WTC11 (cell line): ENCODE data around the gene ARMC9. TPM values are rescaled to one million over a fixed set of nuclear protein-coding genes. Genes with fewer than 3 reads are reported as not detected.

ENCODE experiments used
- ATAC-seq: fragments of 200-7000 bp; cut with Tn5 transposase; 2 replicates; pipeline ENCODE4 v1.10.0; 2021; ENCODE audit warnings: mild to moderate bottlenecking, moderate library complexity
- Bru-seq: library from RNA; stranded (reverse); fragments of 400-500 nt; gene quantifications from one replicate; lab custom pipeline; 2021; lab: Mats Ljungman, UMichigan
- CTCF ChIA-PET: fragments of 300-600 bp; sonication (Branson Sonifier 250); formaldehyde crosslinking; loops from one replicate; lab custom pipeline; 2021; ENCODE audit warnings: antibody characterized with exemption; lab: Charles Lee
- POLR2A ChIA-PET: fragments of 350-600 bp; sonication (Branson Sonifier 250); formaldehyde crosslinking; loops from one replicate; lab custom pipeline; 2021; ENCODE audit warnings: antibody characterized with exemption; lab: Charles Lee
- DNase-seq: peaks from one replicate; pipeline ENCODE4 v3.0.0; 2021; ENCODE audit warnings: low spot score
- H3K27ac Mint-ChIP-seq: 2 replicates; pipeline ENCODE4 v1.8.0; 2021; ENCODE audit warnings: mixed read lengths
- H3K27me3 Mint-ChIP-seq: 2 replicates; pipeline ENCODE4 v1.8.0; 2021; ENCODE audit warnings: low read depth, mild to moderate bottlenecking, moderate library complexity, mixed read lengths
- H3K36me3 Mint-ChIP-seq: 2 replicates; pipeline ENCODE4 v1.8.0; 2021; ENCODE audit warnings: mixed read lengths
- H3K4me1 Mint-ChIP-seq: 2 replicates; pipeline ENCODE4 v1.8.0; 2022; ENCODE audit warnings: mixed read lengths
- H3K4me3 Mint-ChIP-seq: 2 replicates; pipeline ENCODE4 v1.8.0; 2021; ENCODE audit warnings: mild to moderate bottlenecking, moderate library complexity, mixed read lengths
- H3K9me3 Mint-ChIP-seq: 2 replicates; pipeline ENCODE4 v1.8.0; 2021; ENCODE audit warnings: mixed read lengths
- ATF1 ChIP-seq: sonication (generic); formaldehyde crosslinking; IDR thresholded peaks from 2 replicates; pipeline ENCODE4 v1.8.1; 2023; ENCODE audit warnings: mild to moderate bottlenecking, moderate library complexity, missing genetic modification reagents
- EMX1 ChIP-seq: fragments of 250-450 bp; sonication (Bioruptor Pico); IDR thresholded peaks from 2 replicates; pipeline ENCODE4 v1.8.0; 2021; ENCODE audit warnings: mild to moderate bottlenecking
- GABPB1 ChIP-seq: sonication (generic); formaldehyde crosslinking; IDR thresholded peaks from 2 replicates; pipeline ENCODE4 v1.8.1; 2023; ENCODE audit warnings: mild to moderate bottlenecking, missing genetic modification reagents
- GTF2I ChIP-seq: fragments of 250-450 bp; sonication (Bioruptor Pico); conservative IDR thresholded peaks from 2 replicates; pipeline ENCODE4 v1.4.0; 2021; ENCODE audit warnings: mild to moderate bottlenecking
- IRF2 ChIP-seq: sonication (generic); formaldehyde crosslinking; IDR thresholded peaks from 2 replicates; pipeline ENCODE4 v1.8.0; 2022; ENCODE audit warnings: low read depth, missing genetic modification reagents, borderline replicate concordance
- NFATC4 ChIP-seq: fragments of 250-450 bp; sonication (Bioruptor Pico); IDR thresholded peaks from 2 replicates; pipeline ENCODE4 v1.9.0; 2021; ENCODE audit warnings: mild to moderate bottlenecking
- OVOL2 ChIP-seq: fragments of 250-450 bp; sonication (Bioruptor Pico); IDR thresholded peaks from 2 replicates; pipeline ENCODE4 v1.9.0; 2021; ENCODE audit warnings: mild to moderate bottlenecking, borderline replicate concordance
- PRDM15 ChIP-seq: sonication (generic); formaldehyde crosslinking; IDR thresholded peaks from 2 replicates; pipeline ENCODE4 v1.8.0; 2022; ENCODE audit warnings: missing genetic modification reagents
- RELA ChIP-seq: sonication (generic); formaldehyde crosslinking; IDR thresholded peaks from 2 replicates; pipeline ENCODE4 v1.8.1; 2022; ENCODE audit warnings: missing genetic modification reagents, mild to moderate bottlenecking, borderline replicate concordance
- RORB ChIP-seq: fragments of 250-450 bp; sonication (Bioruptor Pico); IDR thresholded peaks from 2 replicates; pipeline ENCODE4 v1.9.0; 2021; ENCODE audit warnings: mild to moderate bottlenecking
- TP53 ChIP-seq: sonication (generic); formaldehyde crosslinking; IDR thresholded peaks from 2 replicates; pipeline ENCODE4 v1.8.1; 2023; ENCODE audit warnings: mild to moderate bottlenecking, missing genetic modification reagents
- ZNF423 ChIP-seq: fragments of 250-450 bp; sonication (Bioruptor Pico); IDR thresholded peaks from 2 replicates; pipeline ENCODE4 v2.1.2; 2022; ENCODE audit warnings: mild to moderate bottlenecking, moderate library complexity
- long read RNA-seq, 3 experiments: library from RNA in 1 of 3; library from capped mRNA in 1 of 3; library from polyadenylated mRNA in 1 of 3; unstranded in 2 of 3; stranded (forward) in 1 of 3; transcript quantifications; one replicate each; pipeline ENCODE4 v2.0.0, GENCODE V29; 2021
- total RNA-seq: library from RNA; stranded (reverse); gene quantifications from 3 replicates; pipeline ENCODE4 v1.2.3, GENCODE V29; 2021
- TF ChIP-seq, protein P1 (sequence below): sonication (generic); formaldehyde crosslinking; IDR thresholded peaks from 2 replicates; pipeline ENCODE4 v1.8.1; 2023; ENCODE audit warnings: mild to moderate bottlenecking, moderate library complexity, missing genetic modification reagents
- TF ChIP-seq, protein P2 (sequence below): sonication (generic); formaldehyde crosslinking; IDR thresholded peaks from 2 replicates; pipeline ENCODE4 v1.8.0; 2023; ENCODE audit warnings: mild to moderate bottlenecking, missing genetic modification reagents
- TF ChIP-seq, protein P3 (sequence below): sonication (generic); formaldehyde crosslinking; IDR thresholded peaks from 2 replicates; pipeline ENCODE4 v1.8.0; 2023; ENCODE audit warnings: missing genetic modification reagents, mild to moderate bottlenecking, borderline replicate concordance
- TF ChIP-seq, protein P4 (sequence below): sonication (generic); formaldehyde crosslinking; IDR thresholded peaks from 2 replicates; pipeline ENCODE4 v1.8.0; 2022; ENCODE audit warnings: mild to moderate bottlenecking, missing genetic modification reagents
- TF ChIP-seq, protein P5 (sequence below): sonication (generic); formaldehyde crosslinking; IDR thresholded peaks from 2 replicates; pipeline ENCODE4 v1.8.0; 2022; ENCODE audit warnings: mild to moderate bottlenecking, missing genetic modification reagents
- TF ChIP-seq, protein P6 (sequence below): sonication (generic); formaldehyde crosslinking; IDR thresholded peaks from 2 replicates; pipeline ENCODE4 v1.8.1; 2023; ENCODE audit warnings: mild to moderate bottlenecking, missing genetic modification reagents

Gene ARMC9
- 34.5 to 37.5 TPM (median 34.9 TPM) in 3 replicates for total RNA-seq
- Bru-seq, nascent RNA: percentile 64 among the genes with signal in this experiment
- long read RNA-seq, experiment 1, transcript ARMC9-201 (21 exons, 2,300 nt): major isoform, 54 of 158 reads
- long read RNA-seq, experiment 1, partial matches to known transcripts: 29 of 158 reads
- long read RNA-seq, experiment 1, other reads (novel, unspliced or antisense): 74 of 158 reads
- long read RNA-seq, experiment 2, partial matches to known transcripts: 12 of 37 reads
- long read RNA-seq, experiment 2, other reads (novel, unspliced or antisense): 25 of 37 reads
- long read RNA-seq, experiment 3, transcript ARMC9-201 (21 exons, 2,300 nt): major isoform, 9 of 56 reads
- long read RNA-seq, experiment 3, partial matches to known transcripts: 12 of 56 reads
- long read RNA-seq, experiment 3, other reads (novel, unspliced or antisense): 34 of 56 reads

GRCh38 chr2:231198291-231199173 is at the start of gene ARMC9:
Gene ARMC9, plus strand, starts transcription at chr2:231198631. Its CDS starts 7,608 bp downstream, at chr2:231206239.
- ATAC-seq: peak; percentile 95
- peak; percentile 81 for DNase-seq
- H3K4me1 Mint-ChIP-seq: peaks cover 16% of the 10 kb centered on the region
- H3K4me3 Mint-ChIP-seq: peak within 1 kb of the TSS; percentile 97
- H3K9me3 Mint-ChIP-seq: peaks cover 23% of the 10 kb centered on the region
- POLR2A ChIA-PET: no interaction called here
- H3K27me3 Mint-ChIP-seq: no peaks in the 10 kb centered on the region; the same call in 1 of the 2 replicates
- H3K27ac Mint-ChIP-seq: peak within 1 kb of the TSS; percentile 95
- CTCF ChIA-PET: interaction anchor here (0.5 to 1.6 kb wide), 4 partner anchors 94 to 350 kb away, joined by 3 to 5 read pairs (median 4); no protein-coding TSS in a partner anchor
- peaks cover 22% of the 10 kb centered on the region for H3K36me3 Mint-ChIP-seq
- TF ChIP-seq RORB (CRISPR knock-in tag): no peak
- TF ChIP-seq, protein P1, sequence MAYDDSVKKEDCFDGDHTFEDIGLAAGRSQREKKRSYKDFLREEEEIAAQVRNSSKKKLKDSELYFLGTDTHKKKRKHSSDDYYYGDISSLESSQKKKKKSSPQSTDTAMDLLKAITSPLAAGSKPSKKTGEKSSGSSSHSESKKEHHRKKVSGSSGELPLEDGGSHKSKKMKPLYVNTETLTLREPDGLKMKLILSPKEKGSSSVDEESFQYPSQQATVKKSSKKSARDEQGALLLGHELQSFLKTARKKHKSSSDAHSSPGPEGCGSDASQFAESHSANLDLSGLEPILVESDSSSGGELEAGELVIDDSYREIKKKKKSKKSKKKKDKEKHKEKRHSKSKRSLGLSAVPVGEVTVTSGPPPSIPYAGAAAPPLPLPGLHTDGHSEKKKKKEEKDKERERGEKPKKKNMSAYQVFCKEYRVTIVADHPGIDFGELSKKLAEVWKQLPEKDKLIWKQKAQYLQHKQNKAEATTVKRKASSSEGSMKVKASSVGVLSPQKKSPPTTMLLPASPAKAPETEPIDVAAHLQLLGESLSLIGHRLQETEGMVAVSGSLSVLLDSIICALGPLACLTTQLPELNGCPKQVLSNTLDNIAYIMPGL (CRISPR knock-in tag): no peak
- no peak for TF ChIP-seq ZNF423 (CRISPR knock-in tag)
- no peak for TF ChIP-seq EMX1 (CRISPR knock-in tag)
- TF ChIP-seq, protein P2, sequence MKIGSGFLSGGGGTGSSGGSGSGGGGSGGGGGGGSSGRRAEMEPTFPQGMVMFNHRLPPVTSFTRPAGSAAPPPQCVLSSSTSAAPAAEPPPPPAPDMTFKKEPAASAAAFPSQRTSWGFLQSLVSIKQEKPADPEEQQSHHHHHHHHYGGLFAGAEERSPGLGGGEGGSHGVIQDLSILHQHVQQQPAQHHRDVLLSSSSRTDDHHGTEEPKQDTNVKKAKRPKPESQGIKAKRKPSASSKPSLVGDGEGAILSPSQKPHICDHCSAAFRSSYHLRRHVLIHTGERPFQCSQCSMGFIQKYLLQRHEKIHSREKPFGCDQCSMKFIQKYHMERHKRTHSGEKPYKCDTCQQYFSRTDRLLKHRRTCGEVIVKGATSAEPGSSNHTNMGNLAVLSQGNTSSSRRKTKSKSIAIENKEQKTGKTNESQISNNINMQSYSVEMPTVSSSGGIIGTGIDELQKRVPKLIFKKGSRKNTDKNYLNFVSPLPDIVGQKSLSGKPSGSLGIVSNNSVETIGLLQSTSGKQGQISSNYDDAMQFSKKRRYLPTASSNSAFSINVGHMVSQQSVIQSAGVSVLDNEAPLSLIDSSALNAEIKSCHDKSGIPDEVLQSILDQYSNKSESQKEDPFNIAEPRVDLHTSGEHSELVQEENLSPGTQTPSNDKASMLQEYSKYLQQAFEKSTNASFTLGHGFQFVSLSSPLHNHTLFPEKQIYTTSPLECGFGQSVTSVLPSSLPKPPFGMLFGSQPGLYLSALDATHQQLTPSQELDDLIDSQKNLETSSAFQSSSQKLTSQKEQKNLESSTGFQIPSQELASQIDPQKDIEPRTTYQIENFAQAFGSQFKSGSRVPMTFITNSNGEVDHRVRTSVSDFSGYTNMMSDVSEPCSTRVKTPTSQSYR (CRISPR knock-in tag): no peak
- no peak for TF ChIP-seq TP53
- TF ChIP-seq PRDM15: no peak
- TF ChIP-seq, protein P3, sequence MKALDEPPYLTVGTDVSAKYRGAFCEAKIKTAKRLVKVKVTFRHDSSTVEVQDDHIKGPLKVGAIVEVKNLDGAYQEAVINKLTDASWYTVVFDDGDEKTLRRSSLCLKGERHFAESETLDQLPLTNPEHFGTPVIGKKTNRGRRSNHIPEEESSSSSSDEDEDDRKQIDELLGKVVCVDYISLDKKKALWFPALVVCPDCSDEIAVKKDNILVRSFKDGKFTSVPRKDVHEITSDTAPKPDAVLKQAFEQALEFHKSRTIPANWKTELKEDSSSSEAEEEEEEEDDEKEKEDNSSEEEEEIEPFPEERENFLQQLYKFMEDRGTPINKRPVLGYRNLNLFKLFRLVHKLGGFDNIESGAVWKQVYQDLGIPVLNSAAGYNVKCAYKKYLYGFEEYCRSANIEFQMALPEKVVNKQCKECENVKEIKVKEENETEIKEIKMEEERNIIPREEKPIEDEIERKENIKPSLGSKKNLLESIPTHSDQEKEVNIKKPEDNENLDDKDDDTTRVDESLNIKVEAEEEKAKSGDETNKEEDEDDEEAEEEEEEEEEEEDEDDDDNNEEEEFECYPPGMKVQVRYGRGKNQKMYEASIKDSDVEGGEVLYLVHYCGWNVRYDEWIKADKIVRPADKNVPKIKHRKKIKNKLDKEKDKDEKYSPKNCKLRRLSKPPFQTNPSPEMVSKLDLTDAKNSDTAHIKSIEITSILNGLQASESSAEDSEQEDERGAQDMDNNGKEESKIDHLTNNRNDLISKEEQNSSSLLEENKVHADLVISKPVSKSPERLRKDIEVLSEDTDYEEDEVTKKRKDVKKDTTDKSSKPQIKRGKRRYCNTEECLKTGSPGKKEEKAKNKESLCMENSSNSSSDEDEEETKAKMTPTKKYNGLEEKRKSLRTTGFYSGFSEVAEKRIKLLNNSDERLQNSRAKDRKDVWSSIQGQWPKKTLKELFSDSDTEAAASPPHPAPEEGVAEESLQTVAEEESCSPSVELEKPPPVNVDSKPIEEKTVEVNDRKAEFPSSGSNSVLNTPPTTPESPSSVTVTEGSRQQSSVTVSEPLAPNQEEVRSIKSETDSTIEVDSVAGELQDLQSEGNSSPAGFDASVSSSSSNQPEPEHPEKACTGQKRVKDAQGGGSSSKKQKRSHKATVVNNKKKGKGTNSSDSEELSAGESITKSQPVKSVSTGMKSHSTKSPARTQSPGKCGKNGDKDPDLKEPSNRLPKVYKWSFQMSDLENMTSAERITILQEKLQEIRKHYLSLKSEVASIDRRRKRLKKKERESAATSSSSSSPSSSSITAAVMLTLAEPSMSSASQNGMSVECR (CRISPR knock-in tag): peak; percentile 88; the same call in 1 of the 2 replicates
- TF ChIP-seq GABPB1 (CRISPR knock-in tag): no peak; the same call in 1 of the 2 replicates
- TF ChIP-seq OVOL2 (CRISPR knock-in tag): no peak
- peak; percentile 43; the same call in 1 of the 2 replicates for TF ChIP-seq RELA (CRISPR knock-in tag)
- TF ChIP-seq IRF2 (CRISPR knock-in tag): no peak
- no peak for TF ChIP-seq GTF2I (CRISPR knock-in tag)
- TF ChIP-seq ATF1 (CRISPR knock-in tag): no peak
- TF ChIP-seq, protein P4, sequence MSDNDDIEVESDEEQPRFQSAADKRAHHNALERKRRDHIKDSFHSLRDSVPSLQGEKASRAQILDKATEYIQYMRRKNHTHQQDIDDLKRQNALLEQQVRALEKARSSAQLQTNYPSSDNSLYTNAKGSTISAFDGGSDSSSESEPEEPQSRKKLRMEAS (CRISPR knock-in tag): peak; percentile 60
- TF ChIP-seq NFATC4 (CRISPR knock-in tag): no peak
- TF ChIP-seq, protein P5, sequence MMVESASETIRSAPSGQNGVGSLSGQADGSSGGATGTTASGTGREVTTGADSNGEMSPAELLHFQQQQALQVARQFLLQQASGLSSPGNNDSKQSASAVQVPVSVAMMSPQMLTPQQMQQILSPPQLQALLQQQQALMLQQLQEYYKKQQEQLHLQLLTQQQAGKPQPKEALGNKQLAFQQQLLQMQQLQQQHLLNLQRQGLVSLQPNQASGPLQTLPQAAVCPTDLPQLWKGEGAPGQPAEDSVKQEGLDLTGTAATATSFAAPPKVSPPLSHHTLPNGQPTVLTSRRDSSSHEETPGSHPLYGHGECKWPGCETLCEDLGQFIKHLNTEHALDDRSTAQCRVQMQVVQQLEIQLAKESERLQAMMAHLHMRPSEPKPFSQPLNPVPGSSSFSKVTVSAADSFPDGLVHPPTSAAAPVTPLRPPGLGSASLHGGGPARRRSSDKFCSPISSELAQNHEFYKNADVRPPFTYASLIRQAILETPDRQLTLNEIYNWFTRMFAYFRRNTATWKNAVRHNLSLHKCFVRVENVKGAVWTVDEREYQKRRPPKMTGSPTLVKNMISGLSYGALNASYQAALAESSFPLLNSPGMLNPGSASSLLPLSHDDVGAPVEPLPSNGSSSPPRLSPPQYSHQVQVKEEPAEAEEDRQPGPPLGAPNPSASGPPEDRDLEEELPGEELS (CRISPR knock-in tag): no peak
- TF ChIP-seq, protein P6, sequence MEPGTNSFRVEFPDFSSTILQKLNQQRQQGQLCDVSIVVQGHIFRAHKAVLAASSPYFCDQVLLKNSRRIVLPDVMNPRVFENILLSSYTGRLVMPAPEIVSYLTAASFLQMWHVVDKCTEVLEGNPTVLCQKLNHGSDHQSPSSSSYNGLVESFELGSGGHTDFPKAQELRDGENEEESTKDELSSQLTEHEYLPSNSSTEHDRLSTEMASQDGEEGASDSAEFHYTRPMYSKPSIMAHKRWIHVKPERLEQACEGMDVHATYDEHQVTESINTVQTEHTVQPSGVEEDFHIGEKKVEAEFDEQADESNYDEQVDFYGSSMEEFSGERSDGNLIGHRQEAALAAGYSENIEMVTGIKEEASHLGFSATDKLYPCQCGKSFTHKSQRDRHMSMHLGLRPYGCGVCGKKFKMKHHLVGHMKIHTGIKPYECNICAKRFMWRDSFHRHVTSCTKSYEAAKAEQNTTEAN: no peak
